ENCODE measurements around the gene TGFB1.
A peak's percentile ranks its signal among the peaks of the same experiment; 100 is the strongest.

TGFB1 gene

GRCh38 chr19:41398598-41398997 lies 44.9 kb upstream of the TGFB1 start:
- H2BK120ac ChIP-seq (ENCODE audit: low read depth, low read length), result no peak overlapping the region
- no CpG with 5 or more reads among the region's 3 CpGs for WGBS (ENCODE audit: extremely low coverage, insufficient coverage, low lambda C conversion rate)

GRCh38 chr19:41398050-41398418 lies 44.3 kb upstream of the TGFB1 start:
- Histone ChIP-seq H3K4me2 (ENCODE audit: low read length) (peak overlapping the region; percentile 81), H3K79me1 (ENCODE audit: low read length) (peaks cover 15% of the 10 kb centered on the region), H3K27me3 (ENCODE audit: insufficient read depth, low read length, poor library complexity) (no peaks in the 10 kb centered on the region), H3K9ac (ENCODE audit: low read length) (peak overlapping the region; percentile 96), H4K5ac (ENCODE audit: low read length) (no peak overlapping the region), H2BK120ac (ENCODE audit: low read depth, low read length) (no peak overlapping the region), H3K4me1 (ENCODE audit: control insufficient read depth, low read depth, low read length) (no peaks in the 10 kb centered on the region), H4K8ac (ENCODE audit: low read depth, low read length) (no peak overlapping the region), H2AK5ac (ENCODE audit: low read length) (no peak overlapping the region), H3K23ac (ENCODE audit: low read length) (no peak overlapping the region), H2BK5ac (ENCODE audit: low read length) (no peak overlapping the region), H3K79me2 (ENCODE audit: control insufficient read depth, insufficient read depth, low read length) (peaks cover 19% of the 10 kb centered on the region), H2BK15ac (replicated peaks; ENCODE audit: low read depth) (no peak overlapping the region), H3K27ac (ENCODE audit: low read depth, low read length) (no peak overlapping the region), H3K18ac (ENCODE audit: low read length) (no peak overlapping the region), H3K36me3 (ENCODE audit: control insufficient read depth, insufficient read depth, low read length) (peaks cover 2% of the 10 kb centered on the region), H3K4me3 (ENCODE audit: low read length) (peak overlapping the region; percentile 99), H3K4ac (ENCODE audit: low read depth, low read length) (no peak overlapping the region), H3K56ac (ENCODE audit: low read length) (peak overlapping the region; percentile 97)
- whole genome bisulfite sequencing (ENCODE audit: extremely low coverage, insufficient coverage, low lambda C conversion rate), result no CpG with 5 or more reads among the region's 5 CpGs
- DNase-seq, result no peak

More at GRCh38 chr19:41398598-41398997, 44.9 kb upstream of the TGFB1 start:
- H3K9ac ChIP-seq (ENCODE audit: low read length), result peak overlapping the region; percentile 96
- no peak overlapping the region for H3K4me3 ChIP-seq (ENCODE audit: low read length)
- H4K8ac ChIP-seq (ENCODE audit: low read depth, low read length), result no peak overlapping the region
- no peak overlapping the region for H2BK5ac ChIP-seq (ENCODE audit: low read length)
- no peak overlapping the region for H3K56ac ChIP-seq (ENCODE audit: low read length)
- H3K4me2 ChIP-seq (ENCODE audit: low read length), result peak overlapping the region; percentile 81
- no peak overlapping the region for H3K18ac ChIP-seq (ENCODE audit: low read length)
- peaks cover 19% of the 10 kb centered on the region for H3K79me2 ChIP-seq (ENCODE audit: control insufficient read depth, insufficient read depth, low read length)
- H3K4ac ChIP-seq (ENCODE audit: low read depth, low read length), result no peak overlapping the region
- no peak for DNase-seq
- no peaks in the 10 kb centered on the region for H3K4me1 ChIP-seq (ENCODE audit: control insufficient read depth, low read depth, low read length)
- H3K36me3 ChIP-seq (ENCODE audit: control insufficient read depth, insufficient read depth, low read length), result peaks cover 2% of the 10 kb centered on the region
- H3K27me3 ChIP-seq (ENCODE audit: insufficient read depth, low read length, poor library complexity), result no peaks in the 10 kb centered on the region
- H3K23ac ChIP-seq (ENCODE audit: low read length), result no peak overlapping the region
- no peak overlapping the region for H4K5ac ChIP-seq (ENCODE audit: low read length)
- H3K79me1 ChIP-seq (ENCODE audit: low read length), result peaks cover 15% of the 10 kb centered on the region
- no peak overlapping the region for H2AK5ac ChIP-seq (ENCODE audit: low read length)
- H2BK15ac ChIP-seq (replicated peaks; ENCODE audit: low read depth), result no peak overlapping the region
- H3K27ac ChIP-seq (ENCODE audit: low read depth, low read length), result no peak overlapping the region

GRCh38 chr19:41397086-41398049 lies 43.6 kb upstream of the TGFB1 start, which contains the start of the genes BCKDHA and EXOSC5:
BCKDHA (plus strand) TSS chr19:41397818; CDS start chr19:41397828, 10 bp downstream.
EXOSC5 (minus strand) TSS chr19:41397359; CDS start chr19:41397328, 31 bp downstream.
- no peaks in the 10 kb centered on the region for H3K27me3 ChIP-seq (ENCODE audit: insufficient read depth, low read length, poor library complexity)
- H3K27ac ChIP-seq (ENCODE audit: low read depth, low read length), result no peak within 1 kb of the TSS
- H4K5ac ChIP-seq (ENCODE audit: low read length), result no peak within 1 kb of the TSS
- H3K4me1 ChIP-seq (ENCODE audit: control insufficient read depth, low read depth, low read length), result no peaks in the 10 kb centered on the region
- peak within 1 kb of the TSS; percentile 96 for H3K4me2 ChIP-seq (ENCODE audit: low read length)
- H3K4me3 ChIP-seq (ENCODE audit: low read length), result peak within 1 kb of the TSS; percentile 99
- peak within 1 kb of the TSS; percentile 97 for H3K56ac ChIP-seq (ENCODE audit: low read length)
- no CpG with 5 or more reads among the region's 50 CpGs for WGBS (ENCODE audit: extremely low coverage, insufficient coverage, low lambda C conversion rate)
- peak within 1 kb of the TSS; percentile 22 for H3K18ac ChIP-seq (ENCODE audit: low read length)
- H2AK5ac ChIP-seq (ENCODE audit: low read length), result no peak within 1 kb of the TSS
- no peak within 1 kb of the TSS for H2BK5ac ChIP-seq (ENCODE audit: low read length)
- no peak within 1 kb of the TSS for H3K23ac ChIP-seq (ENCODE audit: low read length)
- H3K79me1 ChIP-seq (ENCODE audit: low read length), result peaks cover 15% of the 10 kb centered on the region
- peaks cover 2% of the 10 kb centered on the region for H3K36me3 ChIP-seq (ENCODE audit: control insufficient read depth, insufficient read depth, low read length)
- H3K79me2 ChIP-seq (ENCODE audit: control insufficient read depth, insufficient read depth, low read length), result peaks cover 19% of the 10 kb centered on the region
- H4K8ac ChIP-seq (ENCODE audit: low read depth, low read length), result no peak within 1 kb of the TSS
- DNase-seq, result peak; percentile 100
- peak within 1 kb of the TSS; percentile 96 for H3K9ac ChIP-seq (ENCODE audit: low read length)
- no peak within 1 kb of the TSS for H3K4ac ChIP-seq (ENCODE audit: low read depth, low read length)
- no peak within 1 kb of the TSS for H2BK120ac ChIP-seq (ENCODE audit: low read depth, low read length)
- H2BK15ac ChIP-seq (replicated peaks; ENCODE audit: low read depth), result no peak within 1 kb of the TSS

GRCh38 chr19:41395355-41395754 lies 41.6 kb upstream of the TGFB1 start:
- no peak overlapping the region for H3K9ac ChIP-seq (ENCODE audit: low read length)
- H3K27ac ChIP-seq (ENCODE audit: low read depth, low read length), result no peak overlapping the region
- H2BK15ac ChIP-seq (replicated peaks; ENCODE audit: low read depth), result no peak overlapping the region
- H3K23ac ChIP-seq (ENCODE audit: low read length), result no peak overlapping the region
- no peak overlapping the region for H3K18ac ChIP-seq (ENCODE audit: low read length)
- H3K4me3 ChIP-seq (ENCODE audit: low read length), result no peak overlapping the region
- H3K79me2 ChIP-seq (ENCODE audit: control insufficient read depth, insufficient read depth, low read length), result peaks cover 19% of the 10 kb centered on the region
- no peak for DNase-seq
- H3K4me2 ChIP-seq (ENCODE audit: low read length), result no peak overlapping the region
- H2AK5ac ChIP-seq (ENCODE audit: low read length), result no peak overlapping the region
- no peaks in the 10 kb centered on the region for H3K27me3 ChIP-seq (ENCODE audit: insufficient read depth, low read length, poor library complexity)
- H4K8ac ChIP-seq (ENCODE audit: low read depth, low read length), result no peak overlapping the region
- H3K36me3 ChIP-seq (ENCODE audit: control insufficient read depth, insufficient read depth, low read length), result peaks cover 5% of the 10 kb centered on the region
- no peak overlapping the region for H4K5ac ChIP-seq (ENCODE audit: low read length)
- H3K56ac ChIP-seq (ENCODE audit: low read length), result no peak overlapping the region
- H3K4me1 ChIP-seq (ENCODE audit: control insufficient read depth, low read depth, low read length), result no peaks in the 10 kb centered on the region
- H2BK5ac ChIP-seq (ENCODE audit: low read length), result no peak overlapping the region
- no CpG with 5 or more reads among the region's 6 CpGs for WGBS (ENCODE audit: extremely low coverage, insufficient coverage, low lambda C conversion rate)
- peaks cover 15% of the 10 kb centered on the region for H3K79me1 ChIP-seq (ENCODE audit: low read length)
- no peak overlapping the region for H3K4ac ChIP-seq (ENCODE audit: low read depth, low read length)
- no peak overlapping the region for H2BK120ac ChIP-seq (ENCODE audit: low read depth, low read length)

- Histone ChIP-seq H3K4me2 (ENCODE audit: low read length) (no peak overlapping the region), H2BK15ac (replicated peaks; ENCODE audit: low read depth) (no peak overlapping the region), H3K27me3 (ENCODE audit: insufficient read depth, low read length, poor library complexity) (no peaks in the 10 kb centered on the region), H2BK120ac (ENCODE audit: low read depth, low read length) (no peak overlapping the region), H3K4ac (ENCODE audit: low read depth, low read length) (no peak overlapping the region), H3K4me3 (ENCODE audit: low read length) (no peak overlapping the region), H2BK5ac (ENCODE audit: low read length) (no peak overlapping the region), H3K79me1 (ENCODE audit: low read length) (peaks cover 8% of the 10 kb centered on the region), H3K27ac (ENCODE audit: low read depth, low read length) (no peak overlapping the region), H3K9ac (ENCODE audit: low read length) (no peak overlapping the region), H3K56ac (ENCODE audit: low read length) (no peak overlapping the region), H3K79me2 (ENCODE audit: control insufficient read depth, insufficient read depth, low read length) (peaks cover 11% of the 10 kb centered on the region), H3K18ac (ENCODE audit: low read length) (no peak overlapping the region), H3K36me3 (ENCODE audit: control insufficient read depth, insufficient read depth, low read length) (peaks cover 5% of the 10 kb centered on the region), H4K8ac (ENCODE audit: low read depth, low read length) (no peak overlapping the region), H2AK5ac (ENCODE audit: low read length) (no peak overlapping the region), H4K5ac (ENCODE audit: low read length) (no peak overlapping the region), H3K23ac (ENCODE audit: low read length) (no peak overlapping the region), H3K4me1 (ENCODE audit: control insufficient read depth, low read depth, low read length) (no peaks in the 10 kb centered on the region)
- WGBS (ENCODE audit: extremely low coverage, insufficient coverage, low lambda C conversion rate), result no CpG with 5 or more reads among the region's 12 CpGs
- DNase-seq, result no peak
Measured at GRCh38 chr19:41392775-41393174, 39.1 kb upstream of the TGFB1 start.
